ENCODE data around the gene CFAP61.

Gene CFAP61

GRCh38 chr20:20366876-20367574, 314.7 kb downstream of the CFAP61 start:
- no peak for DNase-seq (ENCODE audit: low spot score)

- DNase-seq (ENCODE audit: low spot score) = peak; percentile 96
Observed at GRCh38 chr20:20367575-20368417, 315.5 kb downstream of the CFAP61 start, which contains the start of gene INSM1. TSS of gene INSM1 (plus strand) at chr20:20368104. CDS start at chr20:20368268, 164 bp downstream.

- DNase-seq (ENCODE audit: low spot score) = peak; percentile 76
Observed at GRCh38 chr20:20368418-20369249, 316.3 kb downstream of the CFAP61 start.

GRCh38 chr20:20369250-20370093, 317.1 kb downstream of the CFAP61 start:
- DNase-seq (ENCODE audit: low spot score) = peak; percentile 73

- no peak for DNase-seq (ENCODE audit: low spot score)
Observed at GRCh38 chr20:20370094-20370575, 317.8 kb downstream of the CFAP61 start.

- DNase-seq (ENCODE audit: low spot score) = no peak
Observed at GRCh38 chr20:20371083-20371482, 318.8 kb downstream of the CFAP61 start.

GRCh38 chr20:20371681-20372080, 319.3 kb downstream of the CFAP61 start:
- DNase-seq (ENCODE audit: low spot score) = no peak

- DNase-seq (ENCODE audit: low spot score) = no peak
Observed at GRCh38 chr20:20373091-20373571, 320.8 kb downstream of the CFAP61 start.

GRCh38 chr20:20375862-20376261, 323.5 kb downstream of the CFAP61 start:
- no peak for DNase-seq (ENCODE audit: low spot score)

GRCh38 chr20:20386192-20386591, 333.9 kb downstream of the CFAP61 start:
- no peak for DNase-seq (ENCODE audit: low spot score)

- no peak for DNase-seq (ENCODE audit: low spot score)
Observed at GRCh38 chr20:20390393-20390792, 338.1 kb downstream of the CFAP61 start.

GRCh38 chr20:20391115-20391514, 338.8 kb downstream of the CFAP61 start:
- DNase-seq (ENCODE audit: low spot score) = no peak

GRCh38 chr20:20391766-20392165, 339.4 kb downstream of the CFAP61 start:
- no peak for DNase-seq (ENCODE audit: low spot score)

GRCh38 chr20:20393207-20394120, 341.1 kb downstream of the CFAP61 start:
- no peak for DNase-seq (ENCODE audit: low spot score)

- DNase-seq (ENCODE audit: low spot score) = no peak
Observed at GRCh38 chr20:20395087-20395486, 342.8 kb downstream of the CFAP61 start.

- DNase-seq (ENCODE audit: low spot score) = no peak
Observed at GRCh38 chr20:20395903-20396568, 343.7 kb downstream of the CFAP61 start.

- DNase-seq (ENCODE audit: low spot score) = no peak
Observed at GRCh38 chr20:20396794-20397193, 344.5 kb downstream of the CFAP61 start.

- DNase-seq (ENCODE audit: low spot score) = no peak
Observed at GRCh38 chr20:20398123-20398522, 345.8 kb downstream of the CFAP61 start.
